ENCODE measurements around the gene MAP1LC3A.

Gene MAP1LC3A

DNA sequence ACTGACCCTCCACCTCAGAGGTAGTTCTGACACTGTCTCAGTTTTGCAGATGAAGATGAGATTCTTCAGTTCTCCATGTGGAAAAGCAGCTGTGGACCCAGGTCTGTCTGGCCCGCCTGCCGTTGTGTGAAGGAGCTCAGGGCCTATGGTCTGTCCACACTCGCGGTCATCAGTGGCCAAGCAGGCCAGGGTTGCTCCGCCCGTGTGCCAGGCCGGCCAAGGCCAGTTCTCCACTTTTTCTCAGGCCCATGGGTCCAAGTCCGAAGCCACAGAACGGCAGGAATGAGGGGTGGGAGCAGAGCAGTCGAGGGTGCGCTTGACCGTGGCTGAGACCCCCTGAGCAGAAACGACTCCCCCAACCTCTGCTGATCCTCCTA, 8.6 kb upstream of the MAP1LC3A start:
- DNase-seq: no peak

DNA sequence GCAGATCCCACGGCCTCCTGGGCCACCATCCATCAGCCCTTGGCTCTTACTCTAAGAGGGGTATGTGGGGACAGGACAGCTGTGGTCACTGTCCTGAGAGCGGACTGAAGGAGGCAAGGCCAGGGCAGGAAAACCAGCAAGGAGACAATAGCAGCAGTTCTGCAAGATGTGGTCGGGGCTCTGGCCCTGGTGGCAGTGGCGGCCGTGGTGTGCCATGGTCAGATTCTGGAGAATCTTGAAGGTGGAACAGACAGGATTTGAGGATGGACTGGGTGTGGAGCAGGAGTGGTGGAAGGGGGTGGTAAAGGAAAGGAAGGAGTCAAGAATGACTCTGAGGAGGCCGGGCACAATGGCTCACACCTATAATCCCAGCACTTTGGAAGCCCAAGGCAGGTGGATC, 5.9 kb upstream of the MAP1LC3A start:
- no peak for DNase-seq

DNA sequence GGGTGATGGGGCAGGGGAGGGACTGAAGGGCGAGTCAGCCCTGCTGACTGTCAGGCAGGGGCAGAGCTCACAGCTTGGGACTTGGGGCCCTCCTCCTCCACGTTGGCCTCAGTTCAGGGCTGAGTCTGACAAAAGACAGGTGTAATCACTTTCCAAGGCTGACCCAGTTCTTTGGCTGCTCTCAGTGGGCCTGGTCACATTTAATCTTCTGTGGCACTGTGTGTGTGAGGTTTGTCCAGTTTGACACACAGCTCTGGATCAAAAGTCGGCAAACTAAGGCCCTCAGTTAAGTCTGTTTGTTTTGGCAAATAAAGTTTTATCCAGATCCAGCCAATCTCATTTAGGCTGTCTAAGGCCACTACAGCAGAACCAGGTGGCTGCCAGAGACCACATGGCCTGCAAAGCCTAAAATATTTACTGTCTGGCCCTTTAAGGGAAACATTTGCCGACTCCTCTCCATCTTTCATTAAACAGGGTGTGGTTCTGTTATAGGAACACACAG, 5.1 kb upstream of the MAP1LC3A start:
- no peak for DNase-seq

DNA sequence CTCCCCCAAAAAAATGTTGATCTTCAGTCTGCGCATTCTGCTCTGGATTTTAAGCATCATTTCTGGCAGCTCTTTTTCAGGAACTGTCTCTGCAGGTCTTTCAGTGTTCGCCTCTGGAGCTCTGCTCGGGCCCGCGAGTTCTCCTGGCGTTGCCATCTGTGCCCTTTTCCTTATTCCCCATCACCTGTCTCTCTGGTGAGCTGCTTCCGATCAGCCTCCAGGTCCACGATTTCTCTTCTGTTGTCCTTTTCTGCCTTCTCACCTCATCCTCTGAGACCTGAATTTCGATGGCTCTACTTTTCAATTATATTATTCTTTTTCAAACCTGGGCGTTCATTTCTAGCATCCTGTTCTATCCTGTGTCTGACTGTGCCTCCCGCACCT, 590 bp upstream of the MAP1LC3A start:
- no peak for DNase-seq

DNA sequence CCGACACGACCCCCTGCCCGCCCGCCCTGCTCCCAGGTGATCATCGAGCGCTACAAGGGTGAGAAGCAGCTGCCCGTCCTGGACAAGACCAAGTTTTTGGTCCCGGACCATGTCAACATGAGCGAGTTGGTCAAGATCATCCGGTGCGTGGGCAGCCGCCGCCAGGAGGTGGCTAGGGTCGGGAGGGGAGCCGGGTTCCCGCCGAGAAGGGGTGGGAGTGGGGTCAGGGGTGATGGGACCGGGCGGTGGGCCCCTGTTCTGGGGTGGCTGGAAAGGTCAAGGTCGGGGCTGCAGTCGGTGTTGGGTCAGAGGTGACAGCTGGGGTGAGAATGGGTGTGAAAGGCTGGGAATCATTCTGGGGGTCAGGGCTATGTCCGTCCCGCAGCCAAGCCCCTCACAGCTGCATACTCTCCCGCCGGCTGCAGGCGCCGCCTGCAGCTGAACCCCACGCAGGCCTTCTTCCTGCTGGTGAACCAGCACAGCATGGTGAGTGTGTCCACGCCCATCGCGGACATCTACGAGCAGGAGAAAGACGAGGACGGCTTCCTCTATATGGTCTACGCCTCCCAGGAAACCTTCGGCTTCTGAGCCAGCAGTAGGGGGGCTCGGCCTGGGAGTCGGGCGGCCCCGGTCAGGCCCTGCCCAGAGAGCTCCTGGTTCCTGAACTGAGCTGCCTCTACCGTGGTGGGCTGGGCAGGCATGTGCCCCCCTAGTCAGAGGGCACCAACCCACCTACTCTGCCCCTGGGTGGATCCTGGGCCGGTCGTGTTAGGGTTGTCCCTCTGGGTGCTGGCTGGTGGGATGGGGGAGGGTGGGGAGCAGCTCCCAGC, 1.0 kb downstream of the MAP1LC3A start:
- DNase-seq: no peak

DNA sequence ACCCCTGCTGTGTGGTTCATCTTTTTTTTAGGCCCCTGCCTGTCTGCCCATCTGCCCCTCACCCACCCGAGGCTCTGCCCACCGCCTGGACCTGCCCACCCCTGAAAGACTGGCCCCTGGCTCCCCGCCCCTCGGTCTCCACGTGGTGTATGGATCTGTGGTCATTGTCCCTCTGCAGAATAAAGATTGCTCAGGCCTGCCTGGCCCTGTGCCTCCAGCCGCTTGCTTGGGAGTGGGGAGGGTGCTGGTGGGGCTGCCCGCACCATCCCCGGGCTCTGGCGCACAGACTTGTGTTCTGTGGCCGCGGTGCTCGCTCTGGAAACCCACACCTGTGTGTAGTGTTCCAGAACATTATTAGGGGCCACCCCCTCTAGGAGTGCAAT, 1.6 kb downstream of the MAP1LC3A start:
- no peak for DNase-seq

DNA sequence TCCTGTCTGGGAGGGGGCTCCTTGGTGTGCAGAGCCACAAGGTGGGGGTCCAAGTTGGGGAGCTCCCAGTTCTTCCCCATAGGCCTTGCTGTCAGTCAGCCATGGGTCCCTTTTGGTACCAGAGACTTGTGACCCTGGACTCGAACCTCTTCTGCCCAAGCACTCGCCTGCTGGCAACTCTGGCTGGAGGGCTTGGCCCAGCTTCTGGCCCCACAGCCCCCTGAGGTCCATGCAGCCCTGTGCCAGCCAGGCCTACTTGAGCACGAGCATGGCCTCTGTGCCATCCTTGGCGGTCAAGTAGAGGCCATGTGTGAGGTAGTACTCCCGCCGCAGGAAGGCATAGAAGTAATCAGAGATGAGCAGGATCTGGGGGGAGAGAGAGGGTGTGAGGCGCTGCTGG, 2.1 kb downstream of the MAP1LC3A start:
- no peak for DNase-seq

DNA sequence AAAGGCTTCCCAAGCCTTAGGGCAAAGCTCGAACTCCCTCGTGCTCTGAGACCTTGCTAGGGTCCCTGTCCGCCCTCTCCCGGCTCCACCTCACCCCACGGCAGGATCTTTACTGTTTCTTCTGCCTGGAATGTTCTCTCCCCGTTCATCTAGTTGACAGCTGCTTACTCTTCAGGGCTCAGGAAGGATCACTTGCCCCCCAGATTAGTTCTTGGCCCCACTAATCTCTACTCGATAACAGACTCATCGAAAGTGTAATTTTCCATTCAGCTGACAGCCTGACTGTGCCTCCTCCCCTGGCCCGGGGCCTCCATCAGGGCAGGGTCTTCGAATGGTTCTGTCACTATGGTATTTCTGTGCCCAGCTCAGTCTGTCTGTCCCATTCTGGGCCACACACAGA, 3.1 kb downstream of the MAP1LC3A start:
- no peak for DNase-seq

DNA sequence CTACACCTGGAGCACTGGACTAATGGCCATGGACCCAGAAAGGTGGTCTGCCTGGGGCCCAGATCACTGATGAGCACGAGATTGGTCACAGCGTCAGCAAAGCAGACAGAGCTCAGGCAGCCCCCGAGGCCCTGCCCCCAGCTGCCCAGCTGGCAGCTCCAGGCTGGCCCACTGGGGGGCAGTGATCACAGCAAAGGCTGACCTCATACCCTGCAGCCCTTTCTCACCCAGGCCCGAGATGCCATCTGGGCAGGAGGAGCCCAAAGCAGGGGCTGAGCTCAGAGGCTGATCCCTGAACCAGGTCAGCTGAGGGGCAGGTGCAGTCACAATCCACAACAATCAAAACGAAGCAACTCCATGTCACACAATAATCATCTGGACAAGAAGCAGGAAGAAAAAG, 4.1 kb downstream of the MAP1LC3A start:
- DNase-seq: no peak

DNA sequence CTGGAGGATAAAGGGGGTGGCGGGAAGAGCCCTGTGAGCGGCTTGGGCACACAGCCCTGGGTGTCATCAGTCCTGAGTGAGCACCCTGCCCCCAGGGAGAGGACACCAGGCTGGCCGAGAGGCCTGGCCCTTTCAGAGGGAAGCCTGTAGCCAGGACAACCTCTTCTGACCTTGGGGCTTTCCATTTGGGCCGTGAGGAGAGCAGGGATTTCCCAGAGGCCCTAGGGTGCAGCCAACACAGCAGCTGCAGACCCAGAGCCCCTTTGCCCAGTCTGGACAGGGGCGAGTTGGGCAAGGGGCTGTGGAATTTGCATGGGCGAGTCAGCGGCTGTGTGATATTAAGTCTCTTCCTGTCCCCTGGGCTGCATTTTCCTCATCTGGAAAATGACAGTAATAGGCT, 6.3 kb downstream of the MAP1LC3A start:
- DNase-seq: no peak

DNA sequence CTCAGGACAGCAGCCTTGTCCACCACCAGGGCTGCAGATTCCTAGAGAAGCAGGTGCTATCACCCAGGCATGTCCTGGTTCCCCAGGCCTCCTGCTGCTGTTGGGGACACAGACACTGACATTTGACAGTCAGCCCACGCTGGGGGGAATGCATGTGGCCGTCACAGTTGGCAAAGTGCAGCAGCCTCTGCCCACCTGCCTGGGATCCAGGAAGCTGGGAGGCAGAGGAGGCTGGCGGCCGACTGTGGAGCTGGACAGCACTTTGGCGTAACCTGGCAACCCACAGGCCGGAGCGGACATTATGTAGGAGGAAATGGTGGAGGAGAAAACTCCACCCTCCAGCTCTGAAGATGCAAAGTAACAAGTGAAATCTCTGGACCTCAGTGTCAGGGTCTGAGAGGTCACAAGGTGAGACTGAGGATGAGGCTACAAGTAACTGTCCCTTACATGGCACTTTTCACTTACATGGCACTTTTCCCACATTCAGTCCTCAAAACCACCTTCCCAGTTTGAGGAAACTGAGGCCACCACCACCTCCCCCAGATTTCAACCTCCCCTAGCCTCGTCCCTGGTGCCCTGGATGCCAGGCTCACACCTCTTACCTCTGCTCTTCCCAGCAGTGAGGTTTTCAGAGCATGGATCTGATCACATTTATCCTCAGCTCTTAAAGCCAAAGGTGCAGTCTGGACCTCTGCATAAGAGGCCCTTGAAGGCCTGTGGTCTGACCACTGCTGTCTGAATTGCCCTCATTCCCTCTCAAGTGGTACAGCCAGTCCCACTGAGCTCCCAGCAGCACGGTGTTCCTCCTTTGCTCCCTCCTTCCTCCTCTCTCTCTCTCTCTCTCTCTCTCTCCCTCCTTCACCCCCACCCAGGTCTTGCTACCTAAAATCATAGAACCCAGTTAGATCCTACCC, 8.7 kb downstream of the MAP1LC3A start:
- no peak for DNase-seq

DNA sequence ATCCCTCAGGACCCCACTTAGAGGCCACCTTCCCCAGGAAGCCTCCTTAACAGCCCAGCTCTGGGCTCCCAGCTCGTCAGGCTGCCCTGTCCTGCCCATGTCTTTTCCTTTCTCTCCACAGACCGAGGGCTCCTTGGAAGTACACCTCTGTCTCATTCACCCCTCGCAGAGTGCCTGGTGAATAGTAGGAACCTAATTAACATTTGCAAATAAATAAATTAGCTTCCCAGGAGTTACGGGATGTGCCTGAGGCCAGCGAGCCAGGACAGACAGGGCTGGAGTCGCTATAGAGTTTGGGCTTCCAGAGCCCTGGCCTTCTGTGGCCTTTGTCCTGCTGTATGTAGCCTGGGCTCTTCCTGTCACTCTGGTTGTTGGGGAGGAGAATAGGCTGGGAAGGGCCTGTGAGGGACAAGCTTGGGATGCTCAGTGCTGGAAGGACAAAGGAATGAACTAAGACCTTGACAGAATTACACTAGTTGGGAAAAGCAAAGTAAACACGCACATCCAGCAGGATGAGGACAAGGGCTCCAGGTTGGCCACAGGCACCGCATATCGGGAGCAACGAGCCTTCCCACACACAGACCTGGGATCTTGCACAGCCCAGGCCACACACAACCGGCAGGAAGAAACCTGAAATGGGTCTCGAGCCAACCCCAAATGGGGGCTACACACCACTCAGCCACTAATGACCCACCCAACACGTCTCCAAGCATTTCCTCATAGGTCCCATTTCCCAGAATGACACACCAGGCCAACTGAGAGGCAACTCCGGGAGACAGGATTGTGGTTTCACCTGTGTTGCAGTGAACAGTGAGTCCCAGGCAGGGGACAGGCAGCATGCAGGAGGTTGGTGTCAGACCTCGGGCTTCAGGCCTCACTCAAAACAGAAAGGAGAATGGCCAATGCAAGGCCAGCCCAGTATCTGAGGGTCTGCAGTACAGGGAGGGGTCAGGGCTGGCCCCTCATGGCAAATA, 9.7 kb downstream of the MAP1LC3A start:
- DNase-seq: no peak

DNA sequence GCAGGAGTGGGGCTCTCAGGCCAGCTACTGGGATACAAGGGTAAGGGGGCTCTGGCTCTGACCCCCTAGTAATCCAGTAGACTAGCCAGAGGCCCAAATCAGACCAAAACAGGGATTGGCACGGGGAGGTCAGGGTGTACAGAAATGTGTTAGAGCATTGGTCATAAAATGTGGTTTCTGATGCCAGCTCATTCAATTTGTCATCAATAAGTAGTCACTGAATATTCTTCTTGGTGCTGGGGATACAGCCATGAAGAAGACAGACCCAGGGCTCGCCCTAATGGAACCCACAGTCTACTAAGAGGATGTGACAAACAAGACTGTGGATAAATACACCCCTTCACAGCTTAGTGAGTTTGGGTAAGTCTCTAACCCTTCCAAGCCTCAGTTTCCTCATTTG, 11.1 kb downstream of the MAP1LC3A start:
- no peak for DNase-seq

DNA sequence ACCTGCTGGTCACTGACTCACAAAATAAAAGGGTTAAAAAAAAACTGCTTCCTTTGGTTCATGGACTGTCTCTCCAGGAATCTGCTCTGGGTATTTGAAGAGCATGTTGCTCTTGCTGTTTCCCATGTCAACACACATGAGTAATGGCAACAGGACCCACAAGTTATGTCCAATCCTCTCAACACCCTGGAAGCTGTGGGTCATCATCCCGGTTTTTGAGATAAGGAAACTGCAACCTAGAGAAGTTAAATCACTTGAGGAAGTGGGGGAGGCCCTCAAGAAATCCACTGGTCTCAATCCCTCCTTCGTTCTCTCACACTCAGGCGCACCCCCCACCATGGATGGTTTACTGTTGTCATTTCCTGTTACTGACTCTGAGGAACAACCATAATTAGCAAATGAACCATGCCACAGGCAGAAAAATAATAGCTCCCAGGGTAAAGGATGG, 12.4 kb downstream of the MAP1LC3A start:
- DNase-seq: no peak

DNA sequence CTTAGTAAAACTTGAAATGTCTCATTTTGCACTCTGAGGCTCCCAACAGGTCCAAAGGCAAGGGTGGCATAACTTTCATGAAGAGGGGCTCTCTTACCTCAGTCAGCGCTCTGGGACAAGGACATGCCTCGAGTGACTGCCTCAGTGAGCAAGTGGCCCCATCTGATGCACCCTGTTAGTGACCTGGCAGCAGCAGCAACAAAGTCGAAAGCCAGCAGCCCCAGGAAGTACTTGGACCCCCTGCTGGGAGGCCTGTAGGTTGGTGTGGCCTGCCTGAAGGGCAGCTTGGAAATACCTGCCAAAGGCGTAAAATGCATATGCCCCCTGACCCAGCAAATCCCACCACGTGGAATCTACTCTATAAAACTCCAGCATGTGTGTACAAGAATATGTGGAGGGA, 13.2 kb downstream of the MAP1LC3A start:
- no peak for DNase-seq

DNA sequence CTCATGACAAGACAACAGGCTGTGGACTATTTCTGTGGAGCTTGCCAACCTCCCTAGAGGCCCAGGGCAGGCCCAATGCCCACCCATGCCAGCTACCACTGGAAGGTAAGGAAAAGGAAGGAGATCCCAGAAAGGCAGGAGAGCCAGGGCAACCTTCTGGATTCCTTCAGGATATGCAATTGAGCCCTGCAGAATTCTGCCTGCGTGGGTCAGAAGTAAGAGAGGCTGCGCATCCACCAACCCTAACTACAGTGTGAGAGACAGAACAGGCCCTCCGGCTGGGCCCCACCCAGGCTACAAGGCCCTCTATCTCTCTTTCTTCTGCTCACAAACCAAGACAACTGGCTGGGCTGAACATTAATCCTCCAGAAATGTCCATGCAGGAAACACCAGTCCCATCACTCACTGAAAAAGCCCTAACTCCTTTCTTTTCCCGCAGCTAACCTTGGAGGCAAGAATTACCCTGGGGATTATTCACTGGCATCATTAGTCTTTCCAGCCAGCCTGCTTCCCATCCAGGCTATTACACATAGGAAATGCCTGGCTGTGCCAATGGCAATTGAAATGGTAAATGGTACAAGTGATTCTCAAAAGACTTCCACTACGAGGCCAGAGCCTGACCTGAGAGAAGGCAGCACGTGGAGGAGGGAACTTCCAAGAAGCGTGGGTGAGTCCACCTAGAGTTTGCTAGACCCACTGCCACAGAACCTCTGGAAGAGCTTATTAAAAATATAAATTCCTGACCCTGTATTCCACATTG, 15.2 kb downstream of the MAP1LC3A start:
- no peak for DNase-seq

DNA sequence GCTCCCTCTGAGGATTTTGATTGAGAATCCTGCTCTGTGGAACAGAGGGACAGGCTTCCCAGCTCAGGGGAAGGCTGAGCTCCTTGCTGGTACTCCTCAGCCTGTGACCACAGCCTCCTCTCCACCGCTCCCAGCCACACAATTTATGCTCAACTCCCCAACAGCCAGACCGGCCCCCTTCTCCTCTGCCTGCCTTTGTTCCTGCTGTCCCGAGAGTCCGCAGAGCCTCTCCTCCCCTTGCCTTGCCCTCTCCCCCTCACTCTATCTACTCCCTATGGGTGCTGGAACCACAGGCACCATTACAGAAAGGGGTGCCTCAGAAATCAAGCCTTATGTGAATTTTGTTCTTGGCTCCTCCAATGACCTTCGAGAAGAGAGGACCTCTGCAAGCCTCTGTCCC, 15.9 kb downstream of the MAP1LC3A start:
- no peak for DNase-seq

DNA sequence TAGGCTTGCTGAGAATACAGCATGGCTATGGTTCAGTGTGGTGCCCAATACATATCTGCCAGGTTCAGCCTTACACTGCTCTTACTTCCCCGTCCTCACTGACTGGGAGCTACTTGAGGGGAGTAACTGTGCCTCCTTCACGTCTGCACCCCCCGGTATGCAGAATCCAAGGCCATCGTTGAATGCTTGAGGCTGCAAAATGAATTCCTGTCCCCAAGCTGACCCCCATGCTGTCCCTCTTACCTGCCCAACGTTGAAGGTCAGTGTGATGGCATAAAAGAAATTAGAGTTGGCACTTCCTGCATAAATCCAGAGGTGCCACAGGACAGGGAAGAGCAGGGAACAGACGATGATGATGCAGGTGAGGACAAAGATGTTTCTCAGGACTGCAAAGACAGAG, 16.3 kb downstream of the MAP1LC3A start:
- no peak for DNase-seq

DNA sequence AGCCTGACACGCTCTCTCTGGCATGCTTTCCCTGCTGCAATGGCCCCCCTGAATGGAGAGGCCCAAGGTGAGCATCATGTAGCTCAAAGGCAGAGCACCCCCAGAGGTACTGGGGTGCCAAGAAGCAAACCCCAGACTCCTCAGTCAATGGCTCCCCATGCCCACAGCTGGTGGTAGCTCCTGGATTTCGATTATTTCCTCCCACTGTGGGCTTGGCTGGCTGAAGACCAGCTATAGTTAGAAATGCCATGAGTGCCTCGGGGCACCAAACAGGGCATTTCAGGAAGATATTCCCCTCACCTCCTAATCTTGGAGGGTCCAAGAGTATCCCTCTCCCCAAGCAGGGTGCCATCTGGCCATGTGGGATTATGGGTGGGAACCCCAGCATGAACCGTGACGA, 16.8 kb downstream of the MAP1LC3A start:
- DNase-seq: no peak

DNA sequence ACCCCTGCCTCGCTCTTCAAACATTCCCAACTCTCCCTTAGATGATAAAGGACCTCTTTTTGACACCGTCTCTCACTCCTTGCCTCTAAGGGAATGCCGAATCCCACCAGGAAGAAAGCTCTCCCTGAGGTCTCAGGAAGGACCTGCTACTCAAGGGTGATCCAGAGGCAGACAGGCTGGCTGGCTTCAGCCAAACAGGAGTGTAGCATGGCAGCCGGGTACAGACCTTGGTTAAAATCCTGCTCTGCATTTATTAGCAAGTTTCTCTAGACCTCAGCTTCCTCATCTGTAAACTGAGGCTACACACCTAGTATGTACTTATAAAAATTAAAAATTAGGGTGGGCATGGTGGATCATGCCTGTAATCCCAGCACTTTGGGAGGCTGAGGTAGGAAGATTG, 17.2 kb downstream of the MAP1LC3A start:
- no peak for DNase-seq

DNA sequence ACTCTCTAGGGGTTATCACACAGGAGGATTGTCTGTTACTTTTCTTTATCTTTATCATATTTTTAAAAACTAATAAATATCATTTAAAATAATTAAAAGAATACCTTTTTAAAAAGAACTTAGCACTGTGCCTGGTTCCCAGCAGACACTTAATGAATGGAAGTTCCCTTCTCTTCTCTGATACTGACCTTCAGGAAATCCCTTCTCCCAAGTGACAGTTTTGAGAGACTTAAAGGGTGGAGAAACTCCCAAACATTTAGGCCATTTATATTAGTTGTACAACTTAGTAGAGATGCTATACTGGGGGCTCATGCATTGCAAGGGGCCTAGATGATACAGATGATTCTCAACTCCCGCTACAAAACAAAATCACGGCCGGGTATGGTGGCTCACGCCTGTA, 18.5 kb downstream of the MAP1LC3A start:
- no peak for DNase-seq

DNA sequence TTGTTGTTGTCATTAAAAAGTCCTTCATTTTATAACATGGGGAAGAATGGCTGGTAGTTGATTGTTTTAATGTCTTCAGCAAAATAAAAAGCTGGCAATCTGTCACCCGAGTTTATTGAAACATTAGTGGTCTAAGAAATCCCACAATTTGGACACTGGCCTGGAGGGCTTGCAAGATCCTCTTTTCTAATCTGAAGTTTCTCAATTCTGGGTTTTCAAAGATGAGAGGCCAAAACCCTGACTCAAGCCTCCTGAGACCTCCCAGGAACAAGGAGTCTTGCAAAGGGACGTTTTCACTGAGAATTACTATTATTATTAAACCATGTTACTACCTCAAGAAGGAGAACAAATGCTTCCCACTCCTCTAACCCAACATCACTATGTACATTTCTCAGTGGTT, 19.5 kb downstream of the MAP1LC3A start:
- DNase-seq: no peak
